Cardiac fibroblast (primary cell): ENCODE results near the gene GPR31.

Source experiments
- DNase-seq, 2 donors: peaks; one replicate each; pipeline versions ENCODE4 v3.0.0 to v3.0.0-alpha.2; 2010; ENCODE audit warnings: low read depth in 2 of 2
- H3K4me3 ChIP-seq, 2 donors: replicated peaks in 1 of 2; 1 replicate in 1 of 2; 2 replicates in 1 of 2; pipeline ENCODE4 v1.5.1; 2011; ENCODE audit warnings: low read depth in 2 of 2, low read length in 2 of 2, mild to moderate bottlenecking in 2 of 2, moderate library complexity in 1 of 2
- TF ChIP-seq, protein P1 (sequence below): IDR thresholded peaks from one replicate; pipeline ENCODE4 v1.5.1; 2011; ENCODE audit warnings: low read depth, mild to moderate bottlenecking, low read length, inconsistent platforms

The GPR31 gene

DNA sequence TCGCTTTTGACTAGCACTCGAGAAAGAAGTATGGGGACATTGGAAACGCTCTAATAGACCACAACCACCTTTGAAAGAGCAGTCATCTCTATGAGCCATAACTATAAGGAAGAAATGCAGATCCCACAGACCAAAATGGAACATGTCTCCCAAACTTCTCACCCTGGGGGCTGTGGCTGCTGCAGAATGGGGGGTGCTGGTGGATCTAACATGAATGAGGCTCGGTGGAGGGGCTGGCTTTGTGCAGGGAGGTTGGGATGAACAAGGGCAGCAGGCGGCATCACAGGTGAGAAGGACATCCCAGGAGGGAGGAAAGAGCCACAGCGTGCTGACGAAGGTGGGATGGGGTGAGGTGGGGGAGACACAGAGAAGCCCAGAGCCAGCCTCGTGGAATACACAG, 45.4 kb downstream of the GPR31 start:
- H3K4me3 ChIP-seq, result no peak overlapping the region
- TF ChIP-seq, protein P1, sequence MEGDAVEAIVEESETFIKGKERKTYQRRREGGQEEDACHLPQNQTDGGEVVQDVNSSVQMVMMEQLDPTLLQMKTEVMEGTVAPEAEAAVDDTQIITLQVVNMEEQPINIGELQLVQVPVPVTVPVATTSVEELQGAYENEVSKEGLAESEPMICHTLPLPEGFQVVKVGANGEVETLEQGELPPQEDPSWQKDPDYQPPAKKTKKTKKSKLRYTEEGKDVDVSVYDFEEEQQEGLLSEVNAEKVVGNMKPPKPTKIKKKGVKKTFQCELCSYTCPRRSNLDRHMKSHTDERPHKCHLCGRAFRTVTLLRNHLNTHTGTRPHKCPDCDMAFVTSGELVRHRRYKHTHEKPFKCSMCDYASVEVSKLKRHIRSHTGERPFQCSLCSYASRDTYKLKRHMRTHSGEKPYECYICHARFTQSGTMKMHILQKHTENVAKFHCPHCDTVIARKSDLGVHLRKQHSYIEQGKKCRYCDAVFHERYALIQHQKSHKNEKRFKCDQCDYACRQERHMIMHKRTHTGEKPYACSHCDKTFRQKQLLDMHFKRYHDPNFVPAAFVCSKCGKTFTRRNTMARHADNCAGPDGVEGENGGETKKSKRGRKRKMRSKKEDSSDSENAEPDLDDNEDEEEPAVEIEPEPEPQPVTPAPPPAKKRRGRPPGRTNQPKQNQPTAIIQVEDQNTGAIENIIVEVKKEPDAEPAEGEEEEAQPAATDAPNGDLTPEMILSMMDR, result no peak

DNA sequence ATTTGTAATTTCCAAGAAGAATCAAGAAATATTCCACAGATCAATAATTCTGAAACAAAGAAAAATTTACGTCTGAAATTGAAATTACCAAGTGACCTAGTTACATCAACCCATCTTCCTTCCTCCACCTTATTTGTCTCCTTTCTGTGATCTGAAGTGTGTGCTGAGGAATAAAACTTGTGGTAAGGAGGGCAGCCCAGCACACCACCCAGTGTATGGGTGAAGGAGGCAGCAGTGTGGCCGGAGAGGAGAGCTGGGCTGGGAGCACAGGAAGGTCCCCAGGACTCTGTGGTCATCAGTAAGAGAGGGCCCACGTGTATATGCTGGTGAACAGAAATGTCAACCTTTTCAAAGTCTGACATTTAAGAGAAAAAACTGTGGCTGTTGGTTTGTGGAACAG, 46.2 kb downstream of the GPR31 start:
- no peak for DNase-seq
- no peak overlapping the region for H3K4me3 ChIP-seq
- TF ChIP-seq, protein P1, result no peak

More for the DNA sequence above, 45.4 kb downstream of the GPR31 start:
- DNase-seq, result no peak

DNA sequence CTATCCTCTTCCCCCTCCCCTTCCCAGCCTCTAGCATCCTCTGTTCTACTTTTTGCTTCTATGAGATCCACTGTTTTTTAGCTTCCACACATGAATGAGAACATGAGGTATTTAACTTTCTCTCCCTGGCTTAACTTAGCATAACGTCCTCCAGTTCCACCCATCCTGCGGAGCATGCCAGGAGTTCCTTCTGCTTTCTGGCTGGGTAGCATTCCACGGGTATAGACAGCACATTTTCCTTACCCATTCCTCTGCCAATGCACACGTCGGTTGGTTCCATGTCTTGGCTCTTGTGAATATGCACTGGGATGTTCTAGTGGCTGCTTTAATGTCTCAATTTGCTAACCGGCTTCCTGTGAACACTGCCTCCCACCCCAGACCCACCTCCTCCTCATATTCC, 48.1 kb downstream of the GPR31 start:
- TF ChIP-seq, protein P1, result no peak
- H3K4me3 ChIP-seq, result no peak overlapping the region

DNA sequence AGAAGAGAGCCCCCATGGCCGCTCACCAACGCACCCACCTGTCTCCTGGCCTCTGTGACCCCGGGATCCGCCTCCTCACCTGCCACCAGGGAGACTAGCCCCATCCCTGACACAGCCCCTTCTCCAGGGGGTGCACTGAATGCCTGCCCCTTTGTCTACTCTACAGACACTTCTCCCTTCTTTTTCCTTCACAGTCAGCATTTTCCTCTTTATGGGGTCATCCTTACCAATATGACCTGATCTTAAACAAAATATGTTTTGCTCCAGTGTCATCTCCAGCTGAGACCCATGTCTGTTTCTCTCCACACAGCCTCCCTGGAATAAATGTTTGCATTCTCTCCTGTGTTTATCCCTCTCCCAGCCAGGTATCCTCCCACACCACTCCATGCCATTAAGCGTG, 49.5 kb downstream of the GPR31 start:
- no peak overlapping the region for H3K4me3 ChIP-seq
- TF ChIP-seq, protein P1, result no peak
- no peak for DNase-seq

More for the DNA sequence above, 48.1 kb downstream of the GPR31 start:
- DNase-seq, result no peak

DNA sequence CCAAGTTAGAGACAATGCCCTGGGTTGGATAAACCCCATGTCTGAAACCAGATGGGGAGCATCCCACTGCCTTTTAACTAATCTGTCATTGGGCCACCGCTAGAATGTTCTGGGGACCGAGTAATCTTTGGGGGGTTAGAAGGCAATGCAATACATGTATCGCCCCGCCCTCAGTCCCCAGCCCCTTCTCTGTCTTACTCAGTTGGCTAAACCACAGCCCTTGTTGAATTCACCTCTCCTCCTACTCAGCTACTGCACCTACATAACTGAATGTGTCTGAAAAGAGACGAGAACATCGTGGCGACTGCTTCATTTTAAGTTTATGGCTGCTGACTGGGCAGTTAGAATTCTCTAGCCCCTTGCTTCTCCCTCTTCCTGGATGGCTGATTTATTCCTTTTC, 50.0 kb downstream of the GPR31 start:
- no peak for DNase-seq
- TF ChIP-seq, protein P1, result no peak
- H3K4me3 ChIP-seq, result no peak overlapping the region

DNA sequence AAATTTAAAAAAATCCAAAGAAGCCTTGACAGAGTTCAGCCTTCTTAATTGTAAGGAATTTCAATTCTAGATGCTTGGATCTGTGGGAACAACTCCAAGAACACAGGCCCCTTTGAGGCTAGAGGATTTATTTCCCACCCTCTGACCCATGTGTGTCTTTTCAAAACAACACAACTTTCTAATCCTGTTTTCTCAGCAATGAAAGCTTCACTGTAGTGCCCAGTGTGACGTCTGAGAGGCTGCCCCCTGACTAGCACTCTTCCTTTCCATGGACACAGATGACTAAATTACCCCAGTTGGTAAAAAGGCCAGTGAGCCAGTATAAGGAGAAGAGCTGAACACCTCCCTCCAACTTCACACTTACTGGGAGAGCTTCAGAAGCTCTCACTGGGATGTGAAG, 51.4 kb downstream of the GPR31 start:
- no peak overlapping the region for H3K4me3 ChIP-seq
- no peak for DNase-seq
- TF ChIP-seq, protein P1, result no peak
